H1 (cell line): ENCODE measurements around the gene HGFAC. TPM values are rescaled to one million over a fixed set of nuclear protein-coding genes. Genes with fewer than 3 reads are reported as not detected.

Source experiments
- CTCF ChIA-PET: fragments of 300-600 bp; sonication (Branson Sonifier 250); formaldehyde crosslinking; loops from one replicate; lab custom pipeline; 2021; ENCODE audit not compliant: partially characterized antibody; lab: Charles Lee
- POLR2A ChIA-PET: fragments of 300-600 bp; sonication (Branson Sonifier 250); formaldehyde crosslinking; loops from one replicate; lab custom pipeline; 2021; ENCODE audit warnings: inconsistent platforms; ENCODE audit not compliant: partially characterized antibody; lab: Charles Lee
- DNase-seq, 2 experiments: peaks; one replicate each; pipeline versions ENCODE4 v3.0.0 to v3.0.0-alpha.2; 2010 to 2022; ENCODE audit warnings: low spot score in 2 of 2, low read depth in 1 of 2, mixed read lengths in 1 of 2
- FAIRE-seq: peaks from 2 replicates; lab custom pipeline; 2011; peaks lifted over from hg19 to GRCh38; lab: Jason Lieb, UNC
- H2AFZ ChIP-seq: 2 replicates; pipeline ENCODE4 v1.8.1; 2012; ENCODE audit warnings: low read length, inconsistent platforms
- H2AK5ac ChIP-seq: 2 replicates; pipeline ENCODE4 v1.6.1; 2013; ENCODE audit warnings: low read depth, low read length
- H2BK120ac ChIP-seq: replicated peaks from 2 replicates; pipeline ENCODE3; 2013; ENCODE audit warnings: low read depth, low read length, inconsistent platforms
- H2BK12ac ChIP-seq: 2 replicates; pipeline ENCODE4 v1.6.1; 2013; ENCODE audit warnings: low read depth, low read length
- H2BK15ac ChIP-seq: 2 replicates; pipeline ENCODE4 v1.6.1; 2013; ENCODE audit warnings: low read length
- H2BK20ac ChIP-seq: 2 replicates; pipeline ENCODE4 v1.6.1; 2013; ENCODE audit warnings: low read length
- H2BK5ac ChIP-seq: 2 replicates; pipeline ENCODE4 v1.6.1; 2013; ENCODE audit warnings: low read depth, low read length
- H3K14ac ChIP-seq: 2 replicates; pipeline ENCODE4 v1.6.1; 2013; ENCODE audit warnings: inconsistent platforms; ENCODE audit not compliant: insufficient read length
- H3K18ac ChIP-seq: 2 replicates; pipeline ENCODE4 v1.6.1; 2013; ENCODE audit warnings: low read length; ENCODE audit errors: extremely low read depth
- H3K23ac ChIP-seq: 2 replicates; pipeline ENCODE4 v1.6.1; 2013; ENCODE audit warnings: inconsistent platforms; ENCODE audit not compliant: insufficient read length
- H3K23me2 ChIP-seq: 2 replicates; pipeline ENCODE4 v1.6.1; 2013; ENCODE audit warnings: low read depth, low read length
- H3K27ac ChIP-seq: 2 replicates; pipeline ENCODE4 v1.6.1; 2011; ENCODE audit warnings: low read depth, low read length, inconsistent platforms
- H3K27me3 ChIP-seq, 4 experiments: replicated peaks in 1 of 4; 1 replicate in 1 of 4; 2 replicates in 3 of 4; pipeline versions ENCODE4 v1.6.1 to v1.8.1; 2011 to 2013; ENCODE audit warnings: low read length in 3 of 4, mild to moderate bottlenecking in 3 of 4, inconsistent platforms in 2 of 4, mixed read lengths in 2 of 4, moderate library complexity in 1 of 4; ENCODE audit not compliant: control insufficient read depth in 3 of 4, insufficient read depth in 3 of 4; ENCODE audit errors: extremely low read depth in 1 of 4
- H3K36me3 ChIP-seq, 4 experiments: 2 replicates each; pipeline versions ENCODE4 v1.6.1 to v1.8.1; 2011 to 2013; ENCODE audit warnings: mild to moderate bottlenecking in 4 of 4, low read length in 3 of 4, moderate library complexity in 2 of 4, control low read depth in 1 of 4, inconsistent platforms in 1 of 4; ENCODE audit not compliant: insufficient read depth in 4 of 4, control insufficient read depth in 2 of 4
- H3K4ac ChIP-seq: replicated peaks from 2 replicates; pipeline ENCODE3; 2013; ENCODE audit warnings: low read length, low read depth, mixed read lengths, inconsistent platforms; ENCODE audit not compliant: insufficient read length
- H3K4me1 ChIP-seq, 4 experiments: replicated peaks in 1 of 4; 1 replicate in 1 of 4; 2 replicates in 3 of 4; pipeline versions ENCODE4 v1.6.1 to v1.8.1; 2011 to 2013; ENCODE audit warnings: low read length in 3 of 4, inconsistent platforms in 2 of 4, mixed read lengths in 1 of 4; ENCODE audit not compliant: insufficient read depth in 4 of 4, control insufficient read depth in 3 of 4
- H3K4me2 ChIP-seq, 2 experiments: 2 replicates each; pipeline versions ENCODE4 v1.6.1 to v1.8.1; 2011 to 2013; ENCODE audit warnings: low read depth in 2 of 2, low read length in 2 of 2, control low read depth in 1 of 2, inconsistent platforms in 1 of 2, mild to moderate bottlenecking in 1 of 2; ENCODE audit not compliant: insufficient read depth in 1 of 2
- H3K4me3 ChIP-seq, 4 experiments: fragments of 200-600, 300-600 bp in 1 of 4; sonication (generic), shearing (Covaris generic), sonication (Bioruptor Twin) in 1 of 4; 2 replicates each; pipeline versions ENCODE4 v1.5.1 to v1.8.1; 2011 to 2016; ENCODE audit warnings: low read length in 4 of 4, low read depth in 3 of 4, control low read depth in 2 of 4, inconsistent platforms in 2 of 4, mild to moderate bottlenecking in 2 of 4, mixed read lengths in 1 of 4, moderate library complexity in 1 of 4; ENCODE audit not compliant: insufficient read depth in 2 of 4; ENCODE audit errors: extremely low read depth in 1 of 4
- H3K56ac ChIP-seq: replicated peaks from 2 replicates; pipeline ENCODE3; 2013; ENCODE audit warnings: low read depth, mild to moderate bottlenecking, mixed read lengths, low read length, inconsistent platforms; ENCODE audit not compliant: insufficient read length
- H3K79me1 ChIP-seq: 2 replicates; pipeline ENCODE4 v1.6.1; 2013; ENCODE audit warnings: low read depth, low read length, control low read depth
- H3K79me2 ChIP-seq, 2 experiments: 2 replicates each; pipeline versions ENCODE4 v1.6.1 to v1.8.1; 2012 to 2013; ENCODE audit warnings: low read length in 2 of 2, mild to moderate bottlenecking in 2 of 2, inconsistent platforms in 1 of 2; ENCODE audit not compliant: insufficient read depth in 2 of 2, control insufficient read depth in 1 of 2
- H3K9ac ChIP-seq, 4 experiments: replicated peaks in 1 of 4; 1 replicate in 1 of 4; 2 replicates in 3 of 4; pipeline versions ENCODE4 v1.6.1 to v1.8.1; 2011 to 2013; ENCODE audit warnings: low read depth in 3 of 4, low read length in 3 of 4, control low read depth in 2 of 4, mild to moderate bottlenecking in 2 of 4, moderate library complexity in 2 of 4, inconsistent platforms in 1 of 4; ENCODE audit errors: extremely low read depth in 1 of 4
- H3K9me3 ChIP-seq, 2 experiments: 2 replicates each; pipeline versions ENCODE4 v1.6.1 to v1.8.1; 2012 to 2013; ENCODE audit warnings: mild to moderate bottlenecking in 2 of 2, moderate library complexity in 2 of 2, control low read depth in 1 of 2, inconsistent platforms in 1 of 2, low read depth in 1 of 2, low read length in 1 of 2, mixed read lengths in 1 of 2; ENCODE audit not compliant: insufficient read depth in 2 of 2
- H4K20me1 ChIP-seq, 2 experiments: replicated peaks in 1 of 2; 2 replicates each; pipeline versions ENCODE3 to v1.8.1; 2011 to 2013; ENCODE audit warnings: inconsistent platforms in 2 of 2, low read length in 2 of 2, mild to moderate bottlenecking in 1 of 2; ENCODE audit not compliant: insufficient read depth in 2 of 2, control insufficient read depth in 1 of 2
- H4K5ac ChIP-seq: 2 replicates; pipeline ENCODE4 v1.6.1; 2013; ENCODE audit warnings: low read length, low read depth, mixed read lengths, inconsistent platforms; ENCODE audit not compliant: insufficient read length
- H4K8ac ChIP-seq: 2 replicates; pipeline ENCODE4 v1.8.0; 2013; ENCODE audit warnings: mild to moderate bottlenecking, moderate library complexity, low read length, inconsistent platforms; ENCODE audit not compliant: insufficient read depth; ENCODE audit errors: extremely low read depth
- H4K91ac ChIP-seq: replicated peaks from 2 replicates; pipeline ENCODE3; 2013; ENCODE audit warnings: low read length, mixed read lengths, inconsistent platforms; ENCODE audit not compliant: insufficient read length
- BACH1 ChIP-seq: IDR thresholded peaks from 2 replicates; pipeline ENCODE4 v1.6.1; 2012; ENCODE audit warnings: low read length, improper control_type of control experiment
- FOSL1 ChIP-seq: IDR thresholded peaks from 2 replicates; pipeline ENCODE4 v1.6.1; 2011; ENCODE audit warnings: mild to moderate bottlenecking, low read depth, low read length, moderate library complexity; ENCODE audit not compliant: insufficient read depth
- GTF2F1 ChIP-seq: IDR thresholded peaks from 2 replicates; pipeline ENCODE4 v1.6.1; 2012; ENCODE audit warnings: low read depth, low read length, improper control_type of control experiment, borderline replicate concordance
- SIN3A ChIP-seq, 2 experiments: IDR thresholded peaks in 1 of 2; conservative IDR thresholded peaks in 1 of 2; 2 replicates each; pipeline ENCODE4 v1.6.1; 2011 to 2012; ENCODE audit warnings: low read length in 2 of 2, improper control_type of control experiment in 1 of 2, low read depth in 1 of 2, mild to moderate bottlenecking in 1 of 2
- SP2 ChIP-seq: IDR thresholded peaks from 2 replicates; pipeline ENCODE4 v1.6.1; 2012; ENCODE audit warnings: mild to moderate bottlenecking, low read length, inconsistent platforms
- YY1 ChIP-seq: IDR thresholded peaks from 2 replicates; pipeline ENCODE4 v1.6.1; 2011; ENCODE audit warnings: low read depth, mild to moderate bottlenecking, low read length
- WGBS, 2 experiments: shearing (Covaris generic) in 1 of 2; methylation state at CpG; one replicate each; pipeline versions ENCODE4 v1.1.6 to v1.1.7; 2013 to 2015; ENCODE audit warnings: low lambda C conversion rate in 2 of 2, mixed read lengths in 2 of 2, inconsistent platforms in 1 of 2, low coverage in 1 of 2, missing lambda C conversion rate in 1 of 2; ENCODE audit not compliant: insufficient replicate concordance in 2 of 2, insufficient coverage in 1 of 2, insufficient read length in 1 of 2; ENCODE audit errors: extremely low coverage in 1 of 2, missing lambda C conversion rate in 1 of 2; 5-methylcytosine and 5-hydroxymethylcytosine counted together
- polyA plus RNA-seq, 7 experiments: library from polyadenylated mRNA; depleted of rRNA in 3 of 7; stranded (reverse) in 5 of 7; unstranded in 2 of 7; fragments of >200 nt in 5 of 7; fragments of 200-250 nt in 2 of 7; gene quantifications; 1 replicate in 5 of 7; 2 replicates in 1 of 7; 4 replicates in 1 of 7; pipeline versions ENCODE4 v1.2.1 to v1.2.3, GENCODE V29; 2011 to 2013; ENCODE audit warnings: missing spikeins in 2 of 7, mixed read lengths in 2 of 7
- total RNA-seq: library from RNA; stranded (reverse); fragmentation: NEBNext Ultra II Directional; extraction: Animal tissue kit (Norgen Biotek cat#: 25700); gene quantifications from 2 replicates; pipeline ENCODE4 v1.2.1, GENCODE V29; 2021

Gene HGFAC
- total and polyA plus RNA-seq, 2 of the 8 experiments (the other 6 are each of a cell fraction or from before 2014, with no cell fraction given), result 0.14 to 0.15 TPM

DNA sequence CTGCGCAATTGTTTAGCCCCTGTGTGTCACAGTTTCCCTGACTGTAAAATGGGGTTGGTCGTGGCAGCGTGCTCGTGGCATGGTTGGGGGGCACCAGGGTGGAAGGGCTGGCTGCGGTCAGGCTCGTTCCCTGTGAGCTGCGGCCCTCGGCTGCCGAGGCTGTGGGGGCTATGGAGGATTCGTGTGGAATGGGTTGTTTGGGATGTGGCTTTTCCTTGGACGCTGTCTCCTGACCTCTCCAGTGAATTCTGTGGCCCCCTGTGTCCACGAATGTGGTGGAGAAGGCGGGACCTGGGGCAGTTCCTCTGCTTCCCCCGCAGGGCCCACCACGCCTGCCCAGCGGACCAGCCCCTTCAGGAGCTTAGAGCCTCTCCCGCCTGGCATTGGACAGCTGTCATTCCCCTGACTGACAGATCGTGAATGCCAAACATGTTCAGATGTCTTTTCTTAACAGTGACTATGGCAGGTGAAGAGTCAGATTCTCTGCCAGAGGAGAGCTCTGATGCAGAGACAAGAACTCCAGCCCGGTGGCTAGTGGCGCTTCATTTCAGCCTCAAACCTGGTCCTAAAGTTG is 17.2 kb upstream of the HGFAC start:
- Histone ChIP-seq H2AK5ac (no peak overlapping the region), H4K91ac (no peak overlapping the region), H3K9ac (no peak overlapping the region), H3K4ac (no peak overlapping the region), H3K56ac (no peak overlapping the region), H2BK12ac (no peak overlapping the region), H3K4me2 (no peak overlapping the region), H3K9me3 (no peaks in the 10 kb centered on the region), H2AFZ (no peak overlapping the region), H2BK120ac (no peak overlapping the region), H3K4me3 (no peak overlapping the region), H4K5ac (no peak overlapping the region), H3K27ac (no peak overlapping the region), H2BK5ac (no peak overlapping the region), H3K23me2 (no peaks in the 10 kb centered on the region), H3K18ac (no peak overlapping the region), H3K14ac (no peak overlapping the region), H2BK20ac (no peak overlapping the region), H3K79me2 (no peaks in the 10 kb centered on the region), H4K8ac (0 out of 2 replicates have a peak overlapping the region, but pooled peaks have one; percentile 21), H3K27me3 (no peaks in the 10 kb centered on the region; a peak in 1 of 7 replicates), H3K79me1 (no peaks in the 10 kb centered on the region), H3K4me1 (no peaks in the 10 kb centered on the region; a peak in 2 of 7 replicates), H3K36me3 (no peaks in the 10 kb centered on the region), H4K20me1 (peaks cover 0 to 1% of the 10 kb centered on the region in 2 experiments), H2BK15ac (no peak overlapping the region)
- no peak for FAIRE-seq
- POLR2A ChIA-PET, result interaction anchor here (0.9 kb wide), 1 partner anchor 125 kb away, joined by 3 read pairs; no protein-coding TSS in a partner anchor
- CTCF ChIA-PET, result interaction anchor here (0.7 to 1.6 kb wide), 5 partner anchors 15 to 106 kb away, joined by 3 to 5 read pairs (median 3); no protein-coding TSS in a partner anchor
- whole genome bisulfite sequencing, 2 experiments, result 88% methylated on average over 20 of the region's 20 CpGs; no CpG with 5 or more reads in 1 of the 2 experiments
- no peak for DNase-seq
- TF ChIP-seq SIN3A (conservative IDR thresholded peaks at IDR 0.05 in 1 of 2, IDR thresholded peaks at IDR 0.05 in 1 of 2; ENCODE audit: low read depth in 1 of 2, low read length in 2 of 2), result no peak
- no peak for TF ChIP-seq BACH1
- TF ChIP-seq YY1, result no peak
- no peak for TF ChIP-seq GTF2F1
- no peak for TF ChIP-seq SP2
- no peak for TF ChIP-seq FOSL1
- TF ChIP-seq, all 59 proteins: peak for 0
- no peak overlapping the region for H3K23ac ChIP-seq
